Natural killer cell (primary cell): ENCODE results near the gene LEMD1. TPM values are rescaled to one million over a fixed set of nuclear protein-coding genes. Genes with fewer than 3 reads are reported as not detected.

Experiments
- ATAC-seq, 3 donors: fragments of 150-1000 bp in 2 of 3; fragments of 200-7000 bp in 1 of 3; cut with Tn5 transposase; 1 replicate in 1 of 3; 2 replicates in 2 of 3; pipeline ENCODE4 v1.10.0; 2021; ENCODE audit warnings: mild to moderate bottlenecking in 2 of 3, moderate library complexity in 2 of 3
- DNase-seq, 2 donors: peaks; one replicate each; pipeline versions ENCODE4 v3.0.0 to v3.0.0-alpha.2; 2013 to 2021; ENCODE audit warnings: mixed read lengths in 1 of 2
- H3K27ac ChIP-seq: one replicate; pipeline ENCODE4 v1.5.1; 2013; ENCODE audit warnings: mild to moderate bottlenecking, low read length
- H3K27me3 ChIP-seq: one replicate; pipeline ENCODE4 v1.6.1; 2013; ENCODE audit warnings: low read length; ENCODE audit not compliant: control insufficient read depth, insufficient read depth
- H3K36me3 ChIP-seq: one replicate; pipeline ENCODE4 v1.6.1; 2013; ENCODE audit warnings: low read length; ENCODE audit not compliant: control insufficient read depth, insufficient read depth
- H3K4me1 ChIP-seq: one replicate; pipeline ENCODE4 v1.6.1; 2013; ENCODE audit warnings: low read length; ENCODE audit not compliant: control insufficient read depth, insufficient read depth
- H3K4me3 ChIP-seq: one replicate; pipeline ENCODE4 v1.5.1; 2013; ENCODE audit warnings: low read length
- H3K9me3 ChIP-seq: one replicate; pipeline ENCODE4 v1.6.1; 2013; ENCODE audit warnings: low read length; ENCODE audit not compliant: control insufficient read depth, insufficient read depth
- H3K27ac Mint-ChIP-seq, 2 donors: one replicate each; pipeline ENCODE4 v1.8.0; 2022; ENCODE audit warnings: mild to moderate bottlenecking in 2 of 2, mixed read lengths in 2 of 2, moderate library complexity in 1 of 2
- H3K27me3 Mint-ChIP-seq, 2 donors: one replicate each; pipeline ENCODE4 v1.8.0; 2022; ENCODE audit warnings: low read depth in 2 of 2, mixed read lengths in 2 of 2
- H3K36me3 Mint-ChIP-seq: one replicate; pipeline ENCODE4 v1.8.0; 2022; ENCODE audit warnings: mixed read lengths
- H3K4me1 Mint-ChIP-seq, 2 donors: one replicate each; pipeline ENCODE4 v1.8.0; 2022; ENCODE audit warnings: mixed read lengths in 2 of 2
- H3K4me3 Mint-ChIP-seq: one replicate; pipeline ENCODE4 v1.8.0; 2022; ENCODE audit warnings: mild to moderate bottlenecking, moderate library complexity, mixed read lengths
- H3K9me3 Mint-ChIP-seq, 2 donors: one replicate each; pipeline ENCODE4 v1.8.0; 2022; ENCODE audit warnings: mixed read lengths in 2 of 2
- WGBS: methylation state at CpG from one replicate; pipeline ENCODE4 v1.1.7; 2013; ENCODE audit warnings: missing lambda C conversion rate; ENCODE audit not compliant: insufficient coverage; 5-methylcytosine and 5-hydroxymethylcytosine counted together
- intact Hi-C: fragments of 100-400 bp; cut with micrococcal nuclease; formaldehyde crosslinking; loops from one replicate; pipeline ENCODE4 v1.14.2; 2022
- total RNA-seq, 4 donors: library from RNA; stranded (reverse); fragments of 120-200 nt in 1 of 4; gene quantifications; one replicate each; pipeline versions ENCODE4 v1.2.3 to v1.2.4, GENCODE V29; 2013 to 2022
- TF ChIP-seq, protein P1 (sequence below): fragments of 200-600 bp; IDR thresholded peaks from one replicate; pipeline ENCODE4 v1.8.0; 2022; ENCODE audit warnings: antibody characterized with exemption

Gene LEMD1
- total RNA-seq, 3 donors from 2014 or later (not counting 1 experiment from before 2014, with no cell fraction given), result not detected

DNA sequence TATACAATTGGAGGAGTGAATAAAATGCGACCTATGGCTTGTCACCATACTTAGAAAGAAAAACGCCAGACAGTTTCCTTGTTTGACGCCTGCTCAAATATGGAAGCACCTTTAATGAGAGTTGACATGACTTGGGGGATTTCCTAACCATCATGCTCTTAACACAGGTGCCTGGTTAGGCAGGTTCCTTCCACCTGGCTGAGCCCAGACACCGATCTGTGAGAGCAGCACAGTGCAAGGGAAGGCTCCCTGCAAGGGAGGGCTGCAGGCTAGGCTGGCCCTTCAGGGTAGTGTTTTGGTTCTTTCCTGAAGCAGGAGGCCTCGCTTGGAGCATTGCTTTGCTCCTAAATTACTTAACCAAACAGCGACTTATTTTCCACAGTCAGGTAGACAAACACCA lies 40.6 kb downstream of the LEMD1 start:
- Histone ChIP-seq H3K9me3 (no peaks in the 10 kb centered on the region), H3K36me3 (no peaks in the 10 kb centered on the region), H3K4me3 (no peak overlapping the region), H3K4me1 (no peaks in the 10 kb centered on the region), H3K27ac (no peak overlapping the region), H3K27me3 (no peaks in the 10 kb centered on the region)
- no peaks in the 10 kb centered on the region for H3K36me3 Mint-ChIP-seq
- ATAC-seq (no peak), DNase-seq (no peak)
- 86% methylated on average over 6 of the region's 6 CpGs for WGBS
- intact Hi-C loops, result no loop called here
- TF ChIP-seq, protein P1, sequence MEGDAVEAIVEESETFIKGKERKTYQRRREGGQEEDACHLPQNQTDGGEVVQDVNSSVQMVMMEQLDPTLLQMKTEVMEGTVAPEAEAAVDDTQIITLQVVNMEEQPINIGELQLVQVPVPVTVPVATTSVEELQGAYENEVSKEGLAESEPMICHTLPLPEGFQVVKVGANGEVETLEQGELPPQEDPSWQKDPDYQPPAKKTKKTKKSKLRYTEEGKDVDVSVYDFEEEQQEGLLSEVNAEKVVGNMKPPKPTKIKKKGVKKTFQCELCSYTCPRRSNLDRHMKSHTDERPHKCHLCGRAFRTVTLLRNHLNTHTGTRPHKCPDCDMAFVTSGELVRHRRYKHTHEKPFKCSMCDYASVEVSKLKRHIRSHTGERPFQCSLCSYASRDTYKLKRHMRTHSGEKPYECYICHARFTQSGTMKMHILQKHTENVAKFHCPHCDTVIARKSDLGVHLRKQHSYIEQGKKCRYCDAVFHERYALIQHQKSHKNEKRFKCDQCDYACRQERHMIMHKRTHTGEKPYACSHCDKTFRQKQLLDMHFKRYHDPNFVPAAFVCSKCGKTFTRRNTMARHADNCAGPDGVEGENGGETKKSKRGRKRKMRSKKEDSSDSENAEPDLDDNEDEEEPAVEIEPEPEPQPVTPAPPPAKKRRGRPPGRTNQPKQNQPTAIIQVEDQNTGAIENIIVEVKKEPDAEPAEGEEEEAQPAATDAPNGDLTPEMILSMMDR, result no peak
- no peaks in the 10 kb centered on the region for H3K4me1 Mint-ChIP-seq
- no peak overlapping the region for H3K27ac Mint-ChIP-seq
- peaks cover 11 to 30% of the 10 kb centered on the region in 2 donors for H3K27me3 Mint-ChIP-seq
- H3K4me3 Mint-ChIP-seq, result no peak overlapping the region
- H3K9me3 Mint-ChIP-seq, result no peaks in the 10 kb centered on the region

DNA sequence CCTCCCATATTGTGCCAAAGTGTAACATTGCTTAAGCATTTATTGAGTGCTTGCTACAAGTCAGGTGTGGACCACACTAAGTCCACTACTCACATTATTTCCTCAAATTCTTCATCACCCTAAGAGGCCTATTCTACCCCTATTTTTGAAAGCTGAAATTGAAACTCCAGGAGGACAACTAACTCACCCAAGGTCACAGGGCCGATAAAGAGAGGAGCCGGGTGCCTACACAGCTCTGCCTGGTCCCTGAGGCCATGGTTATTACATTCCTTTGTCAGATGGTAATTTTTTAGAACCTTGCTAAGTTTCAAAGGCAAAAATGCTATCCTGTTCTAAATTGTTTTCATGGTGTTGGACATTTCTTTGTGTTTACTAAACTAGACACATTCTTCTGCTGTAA lies 41.0 kb downstream of the LEMD1 start:
- Histone ChIP-seq H3K27ac (no peak overlapping the region), H3K4me3 (no peak overlapping the region), H3K4me1 (no peaks in the 10 kb centered on the region), H3K36me3 (no peaks in the 10 kb centered on the region), H3K9me3 (no peaks in the 10 kb centered on the region), H3K27me3 (no peaks in the 10 kb centered on the region)
- H3K27ac Mint-ChIP-seq, result no peak overlapping the region
- no peaks in the 10 kb centered on the region for H3K9me3 Mint-ChIP-seq
- H3K4me1 Mint-ChIP-seq, result no peaks in the 10 kb centered on the region
- WGBS, result 74% methylated on average over 2 of the region's 2 CpGs
- intact Hi-C loops, result no loop called here
- TF ChIP-seq, protein P1, result no peak
- H3K27me3 Mint-ChIP-seq, result peaks cover 15 to 35% of the 10 kb centered on the region in 2 donors
- H3K4me3 Mint-ChIP-seq, result no peak overlapping the region
- ATAC-seq (no peak), DNase-seq (no peak)
- no peaks in the 10 kb centered on the region for H3K36me3 Mint-ChIP-seq

DNA sequence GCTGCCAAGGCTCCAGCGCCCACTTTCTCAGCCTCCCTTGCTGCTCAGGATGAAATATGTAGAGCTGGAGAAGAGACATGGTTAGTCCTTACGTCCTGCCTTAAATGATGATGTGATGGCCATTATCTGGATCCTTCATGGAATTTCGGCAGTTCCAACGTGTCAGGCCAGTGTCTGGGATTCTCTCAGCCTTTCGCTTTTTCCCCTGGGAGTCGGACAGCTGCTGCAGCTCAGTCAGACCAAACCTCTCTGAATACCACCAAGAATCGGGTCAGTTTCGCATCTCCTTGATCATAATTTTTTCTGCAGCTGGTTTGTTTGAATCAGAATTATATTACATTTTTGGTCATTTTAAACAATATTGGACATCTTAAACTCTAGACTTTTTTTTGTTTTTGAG lies 42.8 kb downstream of the LEMD1 start:
- no peaks in the 10 kb centered on the region for H3K36me3 Mint-ChIP-seq
- H3K27ac Mint-ChIP-seq, result no peak overlapping the region
- peaks cover 23 to 46% of the 10 kb centered on the region in 2 donors for H3K27me3 Mint-ChIP-seq
- intact Hi-C loops, result no loop called here
- 77% methylated on average over 8 of the region's 8 CpGs for WGBS
- no peak for ATAC-seq
- Histone ChIP-seq H3K27me3 (no peaks in the 10 kb centered on the region), H3K27ac (no peak overlapping the region), H3K9me3 (no peaks in the 10 kb centered on the region), H3K4me1 (no peaks in the 10 kb centered on the region), H3K4me3 (no peak overlapping the region), H3K36me3 (no peaks in the 10 kb centered on the region)
- H3K4me1 Mint-ChIP-seq, result peaks cover 0 to 4% of the 10 kb centered on the region in 2 donors
- no peak overlapping the region for H3K4me3 Mint-ChIP-seq
- DNase-seq, result no peak
- no peaks in the 10 kb centered on the region for H3K9me3 Mint-ChIP-seq
- TF ChIP-seq, protein P1, result no peak

DNA sequence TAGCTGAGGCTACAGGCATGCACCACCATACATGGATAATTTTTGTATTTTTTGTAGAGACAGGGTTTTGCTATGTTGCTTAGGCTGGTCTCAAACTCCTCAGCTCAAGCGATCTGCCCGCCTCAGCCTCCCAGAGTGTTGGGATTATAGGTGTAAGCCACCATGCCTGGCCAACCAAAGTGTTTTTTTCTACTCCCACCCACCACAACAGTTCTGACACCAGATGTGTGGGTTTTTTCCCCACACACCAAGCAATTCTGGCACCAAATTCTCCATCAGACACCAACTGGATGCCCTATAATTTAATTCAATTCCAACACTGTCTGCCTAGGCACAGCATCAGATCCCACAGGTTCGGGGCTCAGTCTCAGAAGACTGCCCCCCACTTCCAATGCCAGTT lies 44.5 kb downstream of the LEMD1 start:
- Mint-ChIP-seq H3K27me3 (peaks cover 31 to 60% of the 10 kb centered on the region in 2 donors), H3K36me3 (no peaks in the 10 kb centered on the region), H3K4me1 (peaks cover 0 to 6% of the 10 kb centered on the region in 2 donors), H3K4me3 (no peak overlapping the region), H3K27ac (no peak overlapping the region), H3K9me3 (no peaks in the 10 kb centered on the region)
- no peaks in the 10 kb centered on the region for H3K4me1 ChIP-seq
- DNase-seq, result no peak
- H3K4me3 ChIP-seq, result no peak overlapping the region
- intact Hi-C loops, result no loop called here
- 77% methylated on average over 3 of the region's 3 CpGs for WGBS
- ATAC-seq, result no peak
- no peaks in the 10 kb centered on the region for H3K27me3 ChIP-seq
- TF ChIP-seq, protein P1, result no peak
- H3K27ac ChIP-seq, result no peak overlapping the region
- H3K36me3 ChIP-seq, result no peaks in the 10 kb centered on the region
- H3K9me3 ChIP-seq, result no peaks in the 10 kb centered on the region
